Stomach smooth muscle (tissue), 2 donors: ENCODE data around the gene IL27RA.
A peak's percentile ranks its signal among the peaks of the same experiment; 100 is the strongest.

Experiments
- H3K27ac ChIP-seq: one replicate; pipeline ENCODE4 v1.7.0; 2013; ENCODE audit warnings: mild to moderate bottlenecking, low read length, inconsistent platforms
- H3K27me3 ChIP-seq, 2 donors: one replicate each; pipeline ENCODE4 v1.7.0; 2013; ENCODE audit warnings: low read length in 2 of 2; ENCODE audit not compliant: insufficient read depth in 2 of 2, control insufficient read depth in 1 of 2
- H3K36me3 ChIP-seq, 2 donors: one replicate each; pipeline ENCODE4 v1.7.0; 2013; ENCODE audit warnings: low read length in 2 of 2; ENCODE audit not compliant: control insufficient read depth in 2 of 2, insufficient read depth in 2 of 2
- H3K4me1 ChIP-seq: one replicate; pipeline ENCODE4 v1.7.0; 2013; ENCODE audit warnings: low read length; ENCODE audit not compliant: control insufficient read depth, insufficient read depth
- H3K4me3 ChIP-seq, 2 donors: one replicate each; pipeline ENCODE4 v1.7.0; 2013; ENCODE audit warnings: low read length in 2 of 2
- H3K9ac ChIP-seq, 2 donors: one replicate each; pipeline ENCODE4 v1.7.0; 2013; ENCODE audit warnings: low read length in 2 of 2, mild to moderate bottlenecking in 1 of 2
- H3K9me3 ChIP-seq, 2 donors: one replicate each; pipeline ENCODE4 v1.7.0; 2013; ENCODE audit warnings: low read length in 2 of 2; ENCODE audit not compliant: control insufficient read depth in 2 of 2
- donor health status: healthy.
- donor health status: Pancreatic carcinoma.

Gene IL27RA

DNA sequence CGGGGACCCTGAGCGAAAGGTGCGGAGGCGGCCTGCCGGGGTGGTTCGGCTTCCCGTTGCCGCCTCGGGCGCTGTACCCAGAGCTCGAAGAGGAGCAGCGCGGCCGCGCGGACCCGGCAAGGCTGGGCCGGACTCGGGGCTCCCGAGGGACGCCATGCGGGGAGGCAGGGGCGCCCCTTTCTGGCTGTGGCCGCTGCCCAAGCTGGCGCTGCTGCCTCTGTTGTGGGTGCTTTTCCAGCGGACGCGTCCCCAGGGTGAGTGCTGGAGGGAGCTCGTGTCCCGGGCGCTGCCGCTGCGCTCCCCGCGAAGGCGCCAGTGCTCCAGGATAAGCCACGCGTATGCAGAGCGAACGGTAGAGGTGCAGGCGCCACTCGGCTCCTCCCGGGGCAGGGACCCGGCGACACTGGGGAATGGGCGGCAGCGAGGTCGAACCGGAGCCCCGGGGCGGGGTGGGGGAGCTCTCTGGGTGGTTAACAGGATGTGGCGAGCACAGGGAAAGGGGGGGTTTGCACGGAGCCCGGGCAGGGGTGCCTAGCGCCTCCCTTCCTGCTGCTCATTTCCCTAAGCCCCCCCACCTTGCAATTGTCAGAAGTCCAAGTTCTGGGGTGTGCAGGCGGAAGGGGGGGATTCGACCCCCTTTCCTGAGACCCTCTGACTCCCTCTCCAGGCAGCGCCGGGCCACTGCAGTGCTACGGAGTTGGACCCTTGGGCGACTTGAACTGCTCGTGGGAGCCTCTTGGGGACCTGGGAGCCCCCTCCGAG, at the start of gene IL27RA:
Gene IL27RA (plus strand): TSS at position 44 of the 762 bp plus-strand sequence. CDS start 111 bp downstream, at position 155.
- Histone ChIP-seq H3K36me3 (no peaks in the 10 kb centered on the region), H3K4me1 (peaks cover 10% of the 10 kb centered on the region), H3K9me3 (no peaks in the 10 kb centered on the region), H3K27me3 (peaks cover 15 to 18% of the 10 kb centered on the region in 2 donors), H3K4me3 (peak within 1 kb of the TSS; percentile 59 to 74), H3K27ac (no peak within 1 kb of the TSS), H3K9ac (peak within 1 kb of the TSS; percentile 21 to 45)

DNA sequence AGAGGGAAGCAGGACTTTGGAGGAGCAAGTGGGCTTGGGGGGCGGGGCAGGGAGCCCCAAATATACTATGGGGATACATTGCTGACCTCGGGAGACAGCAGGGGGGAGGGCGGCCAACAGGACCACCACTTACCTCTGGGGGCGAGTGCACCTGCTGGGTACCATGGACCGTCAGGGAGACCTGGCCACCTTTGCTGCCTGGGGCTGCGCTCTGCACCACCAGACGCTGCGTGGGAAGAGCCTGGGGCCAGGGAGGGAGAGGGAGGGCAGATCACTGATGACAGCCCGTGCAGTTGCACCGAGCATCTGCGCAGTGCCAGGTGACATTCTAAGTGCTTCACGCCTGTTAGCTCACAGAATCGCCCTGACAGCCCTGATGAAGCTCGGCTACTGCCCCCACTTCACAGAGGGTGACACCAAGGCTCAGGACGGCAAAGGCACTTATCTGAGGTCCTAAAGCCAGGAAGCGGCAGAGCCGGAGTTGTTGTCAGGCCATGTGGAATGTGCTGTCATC, 49.5 kb upstream of the IL27RA start:
- Histone ChIP-seq H3K9me3 (no peaks in the 10 kb centered on the region), H3K9ac (no peak overlapping the region), H3K4me1 (peaks cover 28% of the 10 kb centered on the region), H3K36me3 (peaks cover 0 to 2% of the 10 kb centered on the region in 2 donors), H3K27me3 (no peaks in the 10 kb centered on the region), H3K4me3 (no peak overlapping the region), H3K27ac (no peak overlapping the region)

DNA sequence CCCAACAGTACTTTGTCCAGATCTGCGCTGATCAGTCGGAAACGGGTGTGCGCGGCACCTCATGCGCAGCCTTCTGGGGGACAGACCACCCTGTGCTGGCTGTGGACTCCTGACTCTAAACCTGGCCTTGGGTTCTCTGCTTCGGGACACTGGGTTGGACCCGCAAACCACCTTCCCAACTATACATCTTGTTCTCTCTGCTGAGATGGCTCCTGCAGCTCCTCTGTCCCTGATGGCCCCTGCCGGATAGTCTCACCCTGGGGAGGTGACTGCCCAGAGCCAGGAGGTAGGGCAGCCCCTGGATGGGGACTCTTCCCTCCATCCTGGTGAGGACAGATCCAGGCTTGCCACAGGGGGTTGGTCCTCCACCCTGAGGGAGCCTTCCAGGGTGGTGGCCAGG, 48.8 kb upstream of the IL27RA start:
- H3K27me3 ChIP-seq, result no peaks in the 10 kb centered on the region
- no peak overlapping the region for H3K27ac ChIP-seq
- H3K9ac ChIP-seq, result no peak overlapping the region
- H3K9me3 ChIP-seq, result no peaks in the 10 kb centered on the region
- H3K4me1 ChIP-seq, result peaks cover 35% of the 10 kb centered on the region
- peaks cover 0 to 2% of the 10 kb centered on the region in 2 donors for H3K36me3 ChIP-seq
- no peak overlapping the region for H3K4me3 ChIP-seq

DNA sequence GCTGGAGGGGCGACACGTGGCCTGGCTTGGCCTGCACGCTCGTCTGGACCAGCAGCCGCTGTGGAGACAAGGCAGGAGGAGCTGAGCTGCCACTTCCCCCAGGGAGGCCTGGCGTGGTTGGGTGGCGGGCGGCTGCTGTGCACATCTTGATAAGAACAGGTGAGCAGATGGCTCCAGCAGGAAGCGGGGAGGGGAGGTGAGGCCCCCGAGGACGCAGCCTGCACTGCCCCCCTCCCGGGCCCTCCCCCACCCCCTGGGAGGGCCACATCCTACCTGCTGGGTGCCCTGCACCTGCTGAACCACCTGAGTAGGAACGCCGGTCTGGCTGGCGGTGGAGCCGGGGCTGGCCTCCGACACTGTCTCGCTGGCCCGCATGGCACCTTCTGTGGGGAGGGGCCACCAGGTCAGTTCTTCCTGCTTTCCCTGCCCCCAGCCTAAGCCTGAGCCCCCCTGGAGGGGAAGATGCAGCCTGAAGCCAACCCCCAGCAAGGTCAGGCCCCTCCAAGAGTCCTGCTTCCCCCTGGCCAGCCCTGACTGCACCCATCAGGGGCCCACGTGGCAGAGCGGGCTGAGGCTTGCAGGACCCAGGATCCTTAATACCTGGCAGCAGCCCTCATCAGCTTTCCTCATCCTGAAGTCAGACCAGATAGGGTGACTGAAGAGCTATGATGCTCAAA, 48.2 kb upstream of the IL27RA start:
- no peak overlapping the region for H3K4me3 ChIP-seq
- peaks cover 31% of the 10 kb centered on the region for H3K4me1 ChIP-seq
- no peak overlapping the region for H3K27ac ChIP-seq
- no peaks in the 10 kb centered on the region for H3K27me3 ChIP-seq
- H3K36me3 ChIP-seq, result peaks cover 0 to 2% of the 10 kb centered on the region in 2 donors
- H3K9me3 ChIP-seq, result no peaks in the 10 kb centered on the region
- no peak overlapping the region for H3K9ac ChIP-seq

DNA sequence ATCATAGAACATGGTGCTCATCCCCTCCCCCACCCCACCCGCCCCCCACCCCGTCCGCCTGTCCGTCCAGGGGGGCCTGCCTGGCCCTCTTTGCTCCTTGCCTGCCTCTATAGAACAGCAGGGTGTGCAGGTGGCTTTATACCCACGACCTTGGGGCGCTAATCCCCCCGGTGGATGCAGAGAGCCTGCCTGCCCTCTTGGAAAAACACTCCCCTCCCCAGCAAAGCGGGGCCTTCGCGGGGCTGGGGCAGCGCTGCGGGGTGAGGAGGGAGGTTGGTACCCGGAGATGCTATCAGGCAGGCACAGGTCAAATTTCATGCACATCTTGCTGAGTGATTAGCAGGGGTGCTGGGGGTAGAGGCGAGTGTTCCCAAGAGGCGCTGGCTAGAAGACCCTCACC, 47.4 kb upstream of the IL27RA start:
- Histone ChIP-seq H3K4me3 (no peak overlapping the region), H3K9ac (no peak overlapping the region), H3K27me3 (no peaks in the 10 kb centered on the region), H3K4me1 (peaks cover 27% of the 10 kb centered on the region), H3K27ac (no peak overlapping the region), H3K9me3 (no peaks in the 10 kb centered on the region), H3K36me3 (peaks cover 0 to 2% of the 10 kb centered on the region in 2 donors)

DNA sequence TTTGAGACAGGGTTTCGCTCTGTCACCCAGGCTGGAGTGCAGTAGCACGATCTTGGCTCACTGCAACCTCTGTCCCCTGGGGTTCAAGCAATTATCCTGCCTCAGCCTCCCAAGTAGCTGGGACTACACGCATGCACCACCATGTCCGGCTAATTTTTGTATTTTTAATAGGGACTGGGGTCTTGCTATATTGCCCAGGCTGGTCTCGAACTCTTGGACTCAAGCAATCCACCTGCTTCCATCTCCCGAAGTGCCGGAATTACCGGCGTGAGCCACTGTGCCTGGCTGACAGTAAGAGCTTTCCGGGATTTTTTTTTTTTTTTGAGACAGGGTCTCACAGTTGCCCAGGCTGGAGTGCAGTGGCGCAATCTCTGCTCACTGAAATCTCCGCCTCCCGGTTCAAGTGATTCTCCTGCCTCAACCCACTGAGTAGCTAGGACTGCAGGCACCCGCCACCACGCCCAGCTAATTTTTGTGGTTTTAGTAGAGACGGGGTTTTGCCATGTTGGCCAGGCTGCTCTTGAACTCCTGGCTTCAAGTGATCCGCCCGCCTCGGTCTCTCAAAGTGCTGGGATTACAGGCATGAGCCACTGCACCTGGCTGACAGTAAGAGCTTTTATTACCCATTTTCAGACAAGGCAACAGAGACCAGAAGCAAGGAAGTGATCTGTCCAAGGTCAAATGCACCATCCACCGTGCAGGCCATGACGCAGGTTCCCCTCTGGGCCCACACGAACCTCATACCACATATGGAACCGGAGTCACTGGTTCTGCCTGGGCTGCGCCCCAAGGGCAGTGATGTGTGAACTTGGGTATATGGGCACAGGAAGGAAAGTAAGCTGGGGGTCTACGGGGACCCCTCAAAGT, 46.5 kb upstream of the IL27RA start:
- H3K9me3 ChIP-seq, result no peaks in the 10 kb centered on the region
- no peak overlapping the region for H3K4me3 ChIP-seq
- H3K27me3 ChIP-seq, result no peaks in the 10 kb centered on the region
- H3K27ac ChIP-seq, result no peak overlapping the region
- H3K9ac ChIP-seq, result no peak overlapping the region
- peaks cover 22% of the 10 kb centered on the region for H3K4me1 ChIP-seq
- peaks cover 0 to 2% of the 10 kb centered on the region in 2 donors for H3K36me3 ChIP-seq

DNA sequence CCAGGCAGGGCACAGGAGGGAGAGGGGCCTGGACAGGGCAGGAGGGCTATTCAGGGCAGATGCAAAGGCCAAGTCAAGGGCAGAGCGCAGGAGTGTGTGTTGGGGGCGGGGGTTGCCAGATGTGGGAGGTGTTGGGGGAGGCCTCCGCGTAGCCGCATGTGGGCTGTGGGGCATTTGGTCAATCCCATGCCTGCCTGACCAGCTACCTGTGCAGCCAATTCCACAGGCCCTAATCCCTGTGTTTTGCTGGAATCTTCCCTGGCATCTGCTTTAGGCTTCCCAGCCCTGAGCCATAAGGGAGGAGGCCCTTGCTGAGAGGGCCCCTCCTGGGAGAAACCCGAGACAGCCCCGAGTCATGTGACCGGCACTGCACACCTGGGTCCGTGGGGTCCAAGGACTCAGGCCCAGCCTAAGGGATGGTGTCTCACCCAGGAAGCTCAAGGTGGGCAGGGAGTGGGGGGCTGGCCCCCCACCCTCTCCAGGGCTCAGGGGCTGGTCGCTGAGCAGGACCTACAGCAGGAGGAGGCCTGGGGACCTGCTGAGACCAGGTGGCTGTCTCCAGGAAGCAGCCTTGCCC, 45.7 kb upstream of the IL27RA start:
- Histone ChIP-seq H3K27ac (peak overlapping the region; percentile 24), H3K4me3 (peak overlapping the region in 1 of 2 donors; percentile 61), H3K9me3 (no peaks in the 10 kb centered on the region), H3K27me3 (no peaks in the 10 kb centered on the region), H3K36me3 (peaks cover 0 to 2% of the 10 kb centered on the region in 2 donors), H3K9ac (no peak overlapping the region), H3K4me1 (peaks cover 22% of the 10 kb centered on the region)

DNA sequence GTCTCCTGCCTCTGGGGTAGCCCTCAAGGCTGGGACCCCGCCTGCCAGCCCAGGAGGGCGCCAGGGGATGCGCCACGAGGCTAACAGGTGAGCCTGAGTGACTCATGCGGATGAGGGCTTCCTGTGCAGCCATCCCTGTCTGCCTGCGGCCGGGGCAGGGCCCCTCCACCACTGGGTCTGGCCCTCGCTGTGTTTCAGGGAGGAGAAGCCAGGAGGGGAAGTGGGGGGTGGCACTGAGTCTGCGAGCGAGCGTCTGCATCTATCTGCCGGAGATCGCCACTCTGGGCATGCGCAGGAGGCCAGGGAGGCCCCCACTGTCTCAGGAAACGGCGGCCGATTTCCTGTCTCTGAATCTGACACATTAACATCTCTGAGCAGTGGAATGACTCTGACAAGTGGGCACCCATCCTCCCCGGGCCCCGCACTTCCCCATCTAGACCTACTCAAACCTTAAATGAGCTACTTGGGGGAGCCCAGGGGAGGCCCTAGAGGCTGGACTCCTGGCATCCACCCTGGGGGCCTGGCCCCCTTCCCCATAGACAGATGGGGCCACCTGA, 45.1 kb upstream of the IL27RA start:
- Histone ChIP-seq H3K27me3 (no peaks in the 10 kb centered on the region), H3K27ac (peak overlapping the region; percentile 24), H3K36me3 (peaks cover 0 to 2% of the 10 kb centered on the region in 2 donors), H3K9me3 (no peaks in the 10 kb centered on the region), H3K4me1 (peaks cover 22% of the 10 kb centered on the region), H3K4me3 (peak overlapping the region in 1 of 2 donors; percentile 61), H3K9ac (peak overlapping the region; percentile 37 to 47)

DNA sequence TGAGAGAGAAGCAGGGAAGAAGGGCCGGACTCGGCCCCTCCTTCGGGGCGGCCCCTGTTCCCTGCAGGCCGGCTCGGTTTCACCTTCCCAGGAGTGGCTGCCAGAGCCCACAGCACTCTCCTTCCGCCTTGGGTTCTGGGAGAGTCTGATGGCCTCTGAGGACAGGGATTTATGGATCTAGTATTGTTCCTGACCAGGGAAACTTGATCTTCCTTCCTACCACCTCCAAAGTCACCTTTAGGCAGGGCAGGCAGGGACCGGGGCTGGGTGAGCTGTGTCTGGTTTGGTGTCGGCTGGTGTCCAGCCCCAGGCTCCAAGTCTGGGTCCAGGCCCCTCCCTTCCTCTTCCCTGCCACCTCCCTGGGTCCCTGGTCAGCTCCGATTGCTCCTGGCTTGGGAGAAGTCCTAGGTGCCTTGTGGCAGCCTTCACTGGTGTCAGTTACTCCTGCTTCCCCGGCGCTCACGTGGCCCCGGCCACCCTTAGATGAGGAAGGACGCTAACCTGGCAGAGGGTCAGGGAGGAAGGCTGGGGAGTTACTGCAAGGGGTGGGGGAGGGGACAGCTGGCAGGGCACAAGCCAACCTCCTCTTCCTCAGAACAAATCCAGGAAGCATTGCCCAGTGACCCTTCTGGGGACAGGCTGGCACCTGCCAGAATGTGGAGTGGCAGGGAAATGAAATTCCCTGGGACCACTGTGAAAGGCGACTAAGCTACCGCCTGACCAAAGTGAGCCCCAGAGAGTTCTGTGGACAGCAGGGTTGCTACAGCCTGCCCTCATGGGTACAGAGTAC, 44.3 kb upstream of the IL27RA start:
- Histone ChIP-seq H3K36me3 (peaks cover 0 to 2% of the 10 kb centered on the region in 2 donors), H3K4me3 (no peak overlapping the region), H3K9me3 (no peaks in the 10 kb centered on the region), H3K27ac (peak overlapping the region; percentile 24), H3K9ac (peak overlapping the region in 1 of 2 donors; percentile 37), H3K4me1 (peaks cover 22% of the 10 kb centered on the region), H3K27me3 (no peaks in the 10 kb centered on the region)
